Effector CD4-positive, alpha-beta T cell (primary cell): ENCODE results near the gene SRSF9.
A peak's percentile ranks its signal among the peaks of the same experiment; 100 is the strongest.
"Not testable (repeated sequence)": the region's sequence is repeated elsewhere in the genome, so short reads cannot be mapped to it uniquely, and the experiment has no call there.

Experiments used
- DNase-seq: peaks from one replicate; pipeline ENCODE4 v3.0.0-alpha.2; 2020
- total RNA-seq: gene quantifications from one replicate; lab custom pipeline; 2026; lab: John Stamatoyannopoulos, UW

Gene SRSF9
- total RNA-seq = 88.9 reads per million, percentile 80 among the genes with 10 or more reads in this experiment

- peak; percentile 97 for DNase-seq
Measured at GRCh38 chr12:120469450-120470149, at the start of gene SRSF9. Gene SRSF9 (minus strand): TSS chr12:120469748. CDS start chr12:120469609, 139 bp downstream.

GRCh38 chr12:120519324-120519723, 49.8 kb upstream of the SRSF9 start:
- not testable (repeated sequence) for DNase-seq

GRCh38 chr12:120515496-120515895, 45.9 kb upstream of the SRSF9 start:
- DNase-seq = no peak

- DNase-seq = no peak
Measured at GRCh38 chr12:120514002-120514401, 44.5 kb upstream of the SRSF9 start.

- no peak for DNase-seq
Measured at GRCh38 chr12:120508537-120508936, 39.0 kb upstream of the SRSF9 start.

GRCh38 chr12:120504587-120504986, 35.0 kb upstream of the SRSF9 start:
- DNase-seq = no peak

- DNase-seq = no peak
Measured at GRCh38 chr12:120500581-120500980, 31.0 kb upstream of the SRSF9 start.

- no peak for DNase-seq
Measured at GRCh38 chr12:120498870-120499515, 29.4 kb upstream of the SRSF9 start.

GRCh38 chr12:120497524-120498150, 28.1 kb upstream of the SRSF9 start:
- no peak for DNase-seq

GRCh38 chr12:120496413-120497340, 27.1 kb upstream of the SRSF9 start:
- DNase-seq = peak; percentile 44

GRCh38 chr12:120495731-120496412, 26.3 kb upstream of the SRSF9 start, which contains the start of gene DYNLL1:
Gene DYNLL1 (plus strand): TSS chr12:120496113. CDS start chr12:120496422, 309 bp downstream.
- DNase-seq = peak; percentile 96

- peak; percentile 8 for DNase-seq
Measured at GRCh38 chr12:120495186-120495730, 25.7 kb upstream of the SRSF9 start.

- no peak for DNase-seq
Measured at GRCh38 chr12:120490833-120491512, 21.4 kb upstream of the SRSF9 start.

- DNase-seq = no peak
Measured at GRCh38 chr12:120490325-120490724, 20.8 kb upstream of the SRSF9 start.

GRCh38 chr12:120489018-120489417, 19.5 kb upstream of the SRSF9 start:
- DNase-seq = no peak

- DNase-seq = no peak
Measured at GRCh38 chr12:120488057-120488640, 18.6 kb upstream of the SRSF9 start.

GRCh38 chr12:120487552-120487951, 18.0 kb upstream of the SRSF9 start:
- DNase-seq = not testable (repeated sequence)

GRCh38 chr12:120485961-120486881, 16.7 kb upstream of the SRSF9 start:
- no peak for DNase-seq

- no peak for DNase-seq
Measured at GRCh38 chr12:120483621-120484020, 14.1 kb upstream of the SRSF9 start.
